HG03520 (cell line): ENCODE measurements around the gene CPNE4.
"Not testable (repeated sequence)": the region's sequence is repeated elsewhere in the genome, so short reads cannot be mapped to it uniquely, and the experiment has no call there.

Experiments used
- ATAC-seq: cut with Tn5 transposase; IDR thresholded peaks from one replicate; pipeline ENCODE4 v1.9.1; 2021; ENCODE audit warnings: mild to moderate bottlenecking, moderate library complexity; ENCODE audit not compliant: unreplicated experiment

The CPNE4 gene

GRCh38 chr3:132034486-132035464 is at the start of gene CPNE4:
CPNE4 (minus strand) TSS chr3:132035014.
- peak; percentile 95 for ATAC-seq

- ATAC-seq: no peak
Observed at GRCh38 chr3:132083583-132084279, 48.9 kb upstream of the CPNE4 start.

DNA sequence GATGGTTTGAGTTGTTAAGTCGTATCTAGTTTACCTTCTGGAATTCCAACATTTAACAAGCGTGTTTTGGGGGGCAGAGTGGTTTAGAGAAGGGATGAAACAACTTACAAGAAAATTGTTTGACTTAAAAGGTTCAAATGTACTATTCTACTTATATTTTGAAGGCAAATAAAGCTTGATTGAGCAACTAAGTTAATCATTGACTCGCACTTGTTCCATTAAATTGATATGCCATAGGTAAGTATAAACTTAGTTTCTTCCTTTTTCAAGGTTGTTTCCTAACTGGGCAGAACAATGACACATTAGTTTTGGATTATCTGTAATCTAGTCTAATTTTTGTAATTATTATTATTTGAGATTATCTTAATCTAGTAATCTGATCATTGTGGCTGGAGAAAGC is 48.3 kb upstream of the CPNE4 start:
- ATAC-seq: no peak

DNA sequence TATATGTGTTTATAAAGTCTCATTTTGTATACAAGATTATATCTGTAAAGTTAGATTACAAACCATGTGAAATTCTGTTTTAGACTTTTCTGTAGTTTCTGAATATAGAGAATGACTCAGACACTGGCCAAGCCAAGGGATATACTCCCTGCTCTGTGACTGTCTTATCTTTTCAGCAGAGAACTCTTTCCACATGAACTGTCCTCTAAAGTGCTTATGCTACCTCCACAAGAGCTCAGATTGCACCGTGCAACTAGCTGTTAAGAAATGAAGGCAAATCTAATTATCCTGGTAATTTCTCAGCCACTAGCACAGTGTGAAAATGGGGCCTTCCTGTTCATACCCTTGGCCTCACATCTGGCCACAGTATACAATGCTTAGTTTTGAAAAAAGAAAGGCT is 44.3 kb upstream of the CPNE4 start:
- no peak for ATAC-seq

GRCh38 chr3:132073771-132074170 is 39.0 kb upstream of the CPNE4 start:
- no peak for ATAC-seq

DNA sequence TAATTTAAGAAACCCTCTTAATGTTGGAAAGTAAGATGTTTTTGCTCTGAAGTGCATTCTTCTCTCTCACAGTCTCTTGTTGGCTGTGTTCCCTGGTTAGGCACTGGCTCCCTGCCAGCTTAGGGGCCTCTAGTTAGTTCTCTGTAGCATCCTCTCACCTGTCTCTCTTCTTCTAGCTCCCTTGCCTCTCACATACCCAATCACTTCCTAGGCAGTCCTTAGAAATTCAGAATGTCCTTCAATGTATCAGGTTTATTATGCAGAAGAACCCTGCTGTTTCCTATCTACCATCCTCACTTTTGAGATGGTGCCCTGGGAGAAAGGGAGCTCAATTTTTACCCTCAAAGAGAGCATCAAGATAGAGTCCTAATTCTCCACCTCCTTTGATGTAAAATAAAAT is 36.2 kb upstream of the CPNE4 start:
- no peak for ATAC-seq

DNA sequence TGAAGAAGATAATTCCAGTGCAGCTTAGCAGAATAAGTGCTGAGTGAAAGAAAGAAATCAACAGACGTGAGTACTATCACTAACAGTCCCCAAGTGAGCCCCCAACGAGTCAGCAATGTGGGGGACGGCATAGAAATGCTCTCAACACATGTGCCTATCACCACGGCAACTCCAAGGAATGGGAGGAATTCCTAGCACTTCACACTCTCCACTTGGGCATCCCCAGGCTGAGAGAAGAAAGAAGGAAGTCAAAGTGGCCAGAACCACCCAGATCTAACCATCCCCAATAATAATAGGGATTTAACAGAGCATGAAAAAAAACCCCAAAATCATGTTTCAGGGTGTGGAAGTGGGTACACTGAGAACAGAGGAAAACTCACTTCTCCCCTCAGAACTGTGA is 29.3 kb upstream of the CPNE4 start:
- ATAC-seq: no peak

DNA sequence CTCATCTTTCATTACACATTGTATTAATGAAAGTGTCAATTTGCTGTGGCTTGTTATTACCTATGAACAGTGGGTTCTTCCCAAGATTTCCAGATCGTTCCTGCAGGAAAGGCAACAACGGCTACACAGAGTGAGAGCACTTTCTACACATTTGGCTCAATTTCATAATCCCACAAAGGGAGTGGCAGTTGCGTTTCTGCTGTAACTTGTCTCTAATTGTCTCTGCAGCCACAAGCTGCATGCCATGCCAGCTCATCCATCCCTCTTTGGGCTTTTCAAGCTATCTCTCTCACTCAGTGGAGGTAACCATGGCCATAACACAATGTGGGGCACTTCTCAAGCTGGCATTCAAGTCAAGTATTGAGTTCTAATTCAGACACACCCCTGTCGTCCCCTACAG is 27.7 kb upstream of the CPNE4 start:
- ATAC-seq: no peak

- no peak for ATAC-seq
Observed at GRCh38 chr3:132055872-132056271, 21.1 kb upstream of the CPNE4 start.

- no peak for ATAC-seq
Observed at GRCh38 chr3:132047209-132047608, 12.4 kb upstream of the CPNE4 start.

GRCh38 chr3:132044874-132045273 is 10.1 kb upstream of the CPNE4 start:
- ATAC-seq: not testable (repeated sequence)

DNA sequence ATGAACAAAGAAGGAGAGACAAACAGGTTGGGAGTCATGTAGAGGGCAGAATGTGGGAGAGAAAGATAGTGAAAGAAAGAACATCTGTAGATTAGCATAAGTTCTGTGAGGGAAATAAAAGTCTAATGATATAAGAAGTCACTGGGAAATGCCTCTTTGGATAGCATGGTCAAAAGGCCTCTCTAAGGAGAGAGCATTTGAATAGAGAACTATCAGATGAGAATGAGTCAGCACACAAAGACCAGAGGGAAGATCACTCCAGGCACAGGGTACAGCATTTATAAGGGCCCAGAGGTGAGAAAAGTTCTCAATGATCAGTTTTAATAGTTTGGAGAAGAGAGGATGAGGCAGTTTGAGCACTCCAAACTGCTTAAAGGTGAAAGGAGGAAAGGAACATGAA is 7.9 kb upstream of the CPNE4 start:
- ATAC-seq: no peak

GRCh38 chr3:132038198-132038825 is 3.5 kb upstream of the CPNE4 start:
- ATAC-seq: no peak

DNA sequence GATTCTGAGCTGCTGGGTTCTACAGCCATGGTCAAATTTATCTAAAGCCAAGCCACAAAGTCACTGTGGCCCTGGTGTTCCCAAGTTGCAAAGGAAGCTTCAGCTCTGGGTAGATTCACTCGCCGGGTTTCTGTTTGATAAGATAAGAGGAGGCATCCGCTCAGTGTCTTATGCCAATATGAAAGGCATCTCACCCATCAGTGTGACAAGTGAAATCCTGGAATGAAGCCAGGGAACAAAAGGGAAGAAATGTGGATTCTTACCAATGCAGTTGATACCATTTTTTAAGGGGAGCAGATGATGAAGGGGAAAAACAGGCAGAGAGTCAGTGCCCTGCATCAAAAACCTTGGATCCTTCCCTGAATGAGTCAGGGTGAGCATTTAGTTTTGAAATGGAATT is 2.8 kb upstream of the CPNE4 start:
- no peak for ATAC-seq

DNA sequence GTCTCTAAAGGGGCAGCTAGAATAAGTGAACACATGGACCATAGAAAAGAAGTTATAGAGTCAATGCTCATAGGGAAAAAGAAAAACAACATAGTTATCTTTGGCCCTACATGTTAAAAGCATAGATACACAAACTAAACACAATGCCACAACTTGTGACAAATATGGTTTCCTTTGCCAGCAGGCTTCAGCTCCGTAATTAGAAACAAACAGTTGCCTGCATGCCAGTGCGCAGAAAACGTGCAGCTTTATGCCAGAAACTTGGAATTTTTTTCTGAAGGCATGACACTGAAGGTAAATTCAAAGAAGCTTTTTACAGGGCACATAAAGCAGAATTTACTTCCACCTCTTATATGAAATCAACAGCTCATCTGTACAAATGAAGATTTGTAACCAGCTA is 2.2 kb upstream of the CPNE4 start:
- ATAC-seq: no peak

- no peak for ATAC-seq
Observed at GRCh38 chr3:132034097-132034485, 723 bp downstream of the CPNE4 start.

- no peak for ATAC-seq
Observed at GRCh38 chr3:132033471-132033870, 1.3 kb downstream of the CPNE4 start.

DNA sequence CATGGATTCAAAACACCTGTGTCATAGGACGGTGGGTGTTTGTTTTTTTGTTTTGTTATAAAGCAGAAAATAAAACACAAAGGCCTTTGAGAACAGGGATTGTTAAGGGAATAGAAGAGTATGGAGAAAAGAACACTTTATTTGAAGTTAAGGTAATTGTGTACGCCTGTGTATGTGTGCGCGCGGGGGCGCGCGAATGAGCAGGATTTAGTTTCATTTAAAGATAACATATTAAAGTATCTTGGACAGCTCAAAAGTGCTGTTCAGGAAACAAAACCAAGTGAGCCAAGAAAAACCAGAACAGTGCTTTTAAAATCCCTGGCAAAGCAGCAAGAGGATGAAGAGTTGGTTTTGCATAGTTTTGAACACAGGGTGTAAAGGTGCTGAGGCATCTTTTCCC is 1.9 kb downstream of the CPNE4 start:
- no peak for ATAC-seq

DNA sequence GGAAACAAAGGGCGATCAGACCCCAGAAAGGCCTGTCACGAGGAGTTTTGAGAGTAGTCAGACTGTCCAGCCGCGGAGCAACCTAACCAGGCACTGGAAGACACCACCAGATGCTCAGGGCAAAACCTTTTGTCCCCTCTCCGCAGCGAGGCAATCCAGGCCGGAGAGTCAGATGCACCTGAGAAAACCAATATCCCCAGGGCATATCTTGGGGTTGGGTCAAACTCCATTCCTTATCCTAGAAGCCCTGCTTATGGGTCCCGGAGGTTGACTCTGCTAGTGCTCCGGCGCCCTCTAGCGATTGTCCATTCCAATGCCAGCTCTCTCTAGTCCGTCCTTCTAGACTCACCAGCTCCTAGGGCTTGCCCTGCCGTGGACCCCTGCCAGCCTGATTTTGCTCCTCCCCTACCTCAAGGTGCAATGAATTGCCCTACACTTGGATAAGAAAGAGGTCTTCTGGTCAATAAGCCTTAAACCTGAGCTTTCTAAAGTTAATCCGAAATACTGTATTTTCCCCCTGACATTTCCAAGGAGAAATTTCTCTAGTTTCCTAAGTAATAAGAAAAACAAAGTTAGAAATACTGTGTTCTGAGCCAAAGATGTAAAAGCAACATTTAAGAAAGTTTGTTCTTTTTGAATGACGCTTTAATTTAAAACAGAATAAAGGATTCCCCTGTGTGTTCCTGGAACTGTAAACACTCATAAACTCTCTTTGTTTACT is 5.5 kb downstream of the CPNE4 start:
- peak; percentile 81 for ATAC-seq

- no peak for ATAC-seq
Observed at GRCh38 chr3:132022914-132023313, 11.9 kb downstream of the CPNE4 start.

DNA sequence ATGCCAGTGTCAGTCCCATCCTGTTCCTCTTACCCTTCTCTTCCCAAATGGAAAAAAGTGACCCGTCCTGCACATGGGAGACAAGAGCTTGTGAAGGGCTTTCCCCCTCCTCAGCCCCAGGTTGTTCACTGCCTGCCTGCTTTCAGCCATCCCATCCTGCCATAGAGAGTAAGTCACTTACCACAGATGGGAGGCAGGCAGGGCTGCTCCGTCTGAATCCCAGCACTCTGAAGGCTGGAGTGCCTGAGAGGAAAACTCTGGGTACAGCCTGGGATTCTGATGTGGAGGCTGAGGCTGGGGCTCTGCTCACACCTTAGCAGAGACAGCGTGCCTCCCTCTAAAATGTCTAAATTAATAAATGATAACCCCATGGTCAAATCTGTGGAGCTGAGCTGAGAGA is 14.8 kb downstream of the CPNE4 start:
- ATAC-seq: no peak
